ENCODE data around the gene SCNN1A. TPM values are rescaled to one million over a fixed set of nuclear protein-coding genes. Genes with fewer than 3 reads are reported as not detected.
A peak's percentile ranks its signal among the peaks of the same experiment; 100 is the strongest.

The SCNN1A gene
- total RNA-seq, 4 donors from 2014 or later: 88.9 to 266 (median 111) TPM

DNA sequence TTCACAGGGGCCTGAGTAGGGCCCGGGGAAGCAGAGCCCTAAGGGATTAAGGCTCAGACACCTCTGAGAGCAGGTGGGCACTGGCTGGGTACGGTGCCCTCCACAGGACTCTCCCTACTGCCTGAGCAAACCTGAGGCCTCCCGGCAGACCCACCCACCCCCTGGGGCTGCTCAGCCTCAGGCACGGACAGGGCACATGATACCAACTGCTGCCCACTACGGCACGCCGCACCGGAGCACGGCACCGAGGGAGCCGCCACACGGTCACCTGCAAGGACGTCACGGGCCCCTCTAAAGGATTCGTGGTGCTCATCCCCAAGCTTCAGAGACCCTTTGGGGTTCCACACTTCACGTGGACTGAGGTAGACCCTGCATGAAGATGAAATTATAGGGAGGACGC lies 15.7 kb upstream of the SCNN1A start:
- WGBS, 2 donors: 86 to 100% methylated on average over 1 of the region's 17 CpGs
- Histone ChIP-seq H3K36me3 (peaks cover 20 to 62% (median 28%) of the 10 kb centered on the region in 3 donors), H3K4me1 (peaks cover 14 to 61% (median 28%) of the 10 kb centered on the region in 3 donors), H3K27ac (peak overlapping the region in 3 of 4 donors; percentile 29 to 79 (median 42)), H3K27me3 (no peaks in the 10 kb centered on the region), H3K9me3 (no peaks in the 10 kb centered on the region), H3K4me3 (no peak overlapping the region)
- no peak for DNase-seq
- TF ChIP-seq, protein P1, sequence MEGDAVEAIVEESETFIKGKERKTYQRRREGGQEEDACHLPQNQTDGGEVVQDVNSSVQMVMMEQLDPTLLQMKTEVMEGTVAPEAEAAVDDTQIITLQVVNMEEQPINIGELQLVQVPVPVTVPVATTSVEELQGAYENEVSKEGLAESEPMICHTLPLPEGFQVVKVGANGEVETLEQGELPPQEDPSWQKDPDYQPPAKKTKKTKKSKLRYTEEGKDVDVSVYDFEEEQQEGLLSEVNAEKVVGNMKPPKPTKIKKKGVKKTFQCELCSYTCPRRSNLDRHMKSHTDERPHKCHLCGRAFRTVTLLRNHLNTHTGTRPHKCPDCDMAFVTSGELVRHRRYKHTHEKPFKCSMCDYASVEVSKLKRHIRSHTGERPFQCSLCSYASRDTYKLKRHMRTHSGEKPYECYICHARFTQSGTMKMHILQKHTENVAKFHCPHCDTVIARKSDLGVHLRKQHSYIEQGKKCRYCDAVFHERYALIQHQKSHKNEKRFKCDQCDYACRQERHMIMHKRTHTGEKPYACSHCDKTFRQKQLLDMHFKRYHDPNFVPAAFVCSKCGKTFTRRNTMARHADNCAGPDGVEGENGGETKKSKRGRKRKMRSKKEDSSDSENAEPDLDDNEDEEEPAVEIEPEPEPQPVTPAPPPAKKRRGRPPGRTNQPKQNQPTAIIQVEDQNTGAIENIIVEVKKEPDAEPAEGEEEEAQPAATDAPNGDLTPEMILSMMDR (IDR thresholded peaks at IDR 0.05): no peak
- TF ChIP-seq POLR2A (IDR thresholded peaks at IDR 0.05): no peak
- intact Hi-C loops (cut with DNase I): no loop called here

DNA sequence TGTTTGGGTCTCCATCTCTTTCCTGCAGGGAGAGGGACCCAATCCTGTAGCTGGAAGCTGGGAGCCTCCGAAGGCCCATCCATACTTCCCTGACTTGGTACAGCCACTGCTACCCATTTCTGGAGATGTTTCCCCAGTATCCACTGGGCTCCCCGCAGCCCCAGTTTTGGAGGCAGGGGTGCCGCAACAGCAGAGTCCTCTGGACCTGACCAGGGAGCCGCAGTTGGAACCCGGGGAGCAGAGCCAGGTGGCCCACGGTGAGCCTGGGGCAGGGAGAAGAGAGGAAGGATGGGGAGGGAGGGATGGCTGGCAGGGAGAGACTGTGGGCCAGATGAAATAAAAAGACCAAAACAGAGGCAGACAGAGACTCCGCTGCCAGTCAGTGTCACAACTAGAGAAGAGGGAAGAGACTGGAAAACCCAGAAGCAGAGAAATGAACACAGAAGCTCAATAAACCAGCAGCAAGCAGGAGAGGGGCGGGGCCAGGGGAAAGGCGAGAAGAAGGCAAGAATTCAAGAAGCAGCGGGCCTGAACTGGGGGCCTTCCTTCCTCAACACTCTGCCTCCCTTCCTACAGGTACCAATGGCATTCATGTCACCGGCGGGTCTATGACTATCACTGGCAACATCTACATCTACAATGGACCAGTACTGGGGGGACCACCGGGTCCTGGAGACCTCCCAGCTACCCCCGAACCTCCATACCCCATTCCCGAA lies 14.9 kb upstream of the SCNN1A start:
- WGBS, 2 donors: 79 to 84% methylated on average over 8 to 12 of the region's 15 CpGs
- H3K27ac ChIP-seq: peak overlapping the region in 3 of 4 donors; percentile 29 to 79 (median 42)

DNA sequence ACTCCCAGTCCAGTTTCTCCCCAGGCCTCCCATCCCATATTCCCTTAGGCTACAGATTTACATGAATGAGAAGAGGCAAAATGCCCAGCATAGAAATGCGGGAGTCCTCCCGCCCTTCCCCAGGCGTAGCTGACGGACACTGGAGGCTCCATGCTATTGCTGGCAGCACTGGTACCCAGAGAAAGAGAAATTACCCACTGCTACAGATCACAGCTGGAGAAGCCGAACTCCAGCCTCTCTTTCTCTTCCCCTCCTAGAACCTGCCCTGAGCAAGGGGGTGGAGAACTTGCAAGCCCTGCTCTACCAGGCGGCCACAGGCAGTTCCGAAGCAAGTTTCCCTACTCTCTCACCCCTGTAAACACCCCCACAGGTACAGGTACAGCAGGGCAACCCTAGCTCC lies 12.2 kb upstream of the SCNN1A start:
- TF ChIP-seq POLR2A (IDR thresholded peaks at IDR 0.05): no peak
- TF ChIP-seq, protein P1 (IDR thresholded peaks at IDR 0.05): no peak
- Histone ChIP-seq H3K27ac (peak overlapping the region; percentile 6 to 61 (median 54)), H3K36me3 (peaks cover 20 to 61% (median 28%) of the 10 kb centered on the region in 3 donors), H3K27me3 (no peaks in the 10 kb centered on the region), H3K9me3 (no peaks in the 10 kb centered on the region), H3K4me1 (peaks cover 36 to 92% (median 49%) of the 10 kb centered on the region in 3 donors), H3K4me3 (no peak overlapping the region)
- intact Hi-C loops (cut with DNase I): no loop called here
- WGBS, 2 donors: 24 to 80% methylated on average over 3 to 7 of the region's 7 CpGs
- no peak for DNase-seq

More for the DNA sequence above, 14.9 kb upstream of the SCNN1A start:
- H3K4me1 ChIP-seq: peaks cover 19 to 69% (median 33%) of the 10 kb centered on the region in 3 donors
- no peaks in the 10 kb centered on the region for H3K9me3 ChIP-seq
- H3K27me3 ChIP-seq: no peaks in the 10 kb centered on the region
- TF ChIP-seq, protein P1 (IDR thresholded peaks at IDR 0.05): no peak
- TF ChIP-seq POLR2A (IDR thresholded peaks at IDR 0.05): no peak
- peaks cover 20 to 65% (median 28%) of the 10 kb centered on the region in 3 donors for H3K36me3 ChIP-seq
- H3K4me3 ChIP-seq: no peak overlapping the region
- no peak for DNase-seq
- intact Hi-C loops (cut with DNase I): no loop called here

DNA sequence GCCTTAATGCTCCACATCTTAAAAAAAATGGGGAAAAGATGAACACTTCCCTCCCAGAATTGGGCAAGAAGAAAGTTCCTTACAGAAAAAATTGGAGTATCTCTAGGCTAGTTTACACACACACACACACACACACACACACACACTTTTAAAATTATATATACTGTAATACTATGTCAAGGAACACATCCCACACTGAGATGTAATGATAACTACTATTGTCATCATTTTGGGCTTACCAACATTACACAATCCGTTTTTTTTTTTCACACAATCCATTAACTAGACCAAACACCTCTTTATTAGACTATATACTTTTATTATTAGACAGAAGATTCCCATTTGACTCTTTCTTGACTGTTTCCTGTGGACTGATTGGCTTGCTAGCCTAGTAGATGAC lies 11.1 kb upstream of the SCNN1A start:
- Histone ChIP-seq H3K36me3 (peaks cover 20 to 57% (median 28%) of the 10 kb centered on the region in 3 donors), H3K9me3 (no peaks in the 10 kb centered on the region), H3K4me3 (no peak overlapping the region), H3K4me1 (peaks cover 36 to 86% (median 45%) of the 10 kb centered on the region in 3 donors), H3K27me3 (no peaks in the 10 kb centered on the region), H3K27ac (peak overlapping the region in 2 of 4 donors; percentile 6 to 58)
- 30 to 39% methylated on average over 1 of the region's 1 CpG for WGBS, 2 donors
- intact Hi-C loops (cut with DNase I): no loop called here
- TF ChIP-seq, protein P1 (IDR thresholded peaks at IDR 0.05): no peak
- TF ChIP-seq POLR2A (IDR thresholded peaks at IDR 0.05): no peak
- no peak for DNase-seq

DNA sequence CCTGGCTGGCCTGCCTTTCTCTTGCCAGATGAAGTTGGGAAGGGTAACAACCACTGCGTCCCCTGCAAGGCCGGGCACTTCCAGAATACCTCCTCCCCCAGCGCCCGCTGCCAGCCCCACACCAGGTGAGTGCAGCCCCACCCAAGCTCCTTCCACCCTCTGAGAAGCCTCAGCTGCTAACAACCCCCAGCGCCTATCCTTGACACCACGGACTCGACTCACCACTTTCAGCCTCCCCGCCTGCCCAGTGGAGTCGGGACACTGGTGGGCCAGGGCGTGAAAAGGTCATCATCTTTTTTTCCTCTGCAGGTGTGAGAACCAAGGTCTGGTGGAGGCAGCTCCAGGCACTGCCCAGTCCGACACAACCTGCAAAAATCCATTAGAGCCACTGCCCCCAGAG lies 10.7 kb upstream of the SCNN1A start:
- peak overlapping the region in 3 of 4 donors; percentile 3 to 70 (median 13) for H3K27ac ChIP-seq
- WGBS, 2 donors: 73 to 83% methylated on average over 5 to 8 of the region's 11 CpGs
- peaks cover 40 to 81% (median 46%) of the 10 kb centered on the region in 3 donors for H3K4me1 ChIP-seq
- H3K27me3 ChIP-seq: no peaks in the 10 kb centered on the region
- H3K4me3 ChIP-seq: peak overlapping the region in 1 of 4 donors; percentile 26
- intact Hi-C loops (cut with DNase I): no loop called here
- H3K9me3 ChIP-seq: no peaks in the 10 kb centered on the region
- TF ChIP-seq, protein P1 (IDR thresholded peaks at IDR 0.05): no peak
- no peak for TF ChIP-seq POLR2A (IDR thresholded peaks at IDR 0.05)
- no peak for DNase-seq
- H3K36me3 ChIP-seq: peaks cover 17 to 52% (median 25%) of the 10 kb centered on the region in 3 donors
